22Rv1 (cell line): ENCODE data around the gene SPATA31E1.

Experiments used
- ZFX ChIP-seq: fragments of 450-650 bp; IDR thresholded peaks from 2 replicates; pipeline ENCODE4 v1.6.1; 2017; ENCODE audit warnings: antibody characterized with exemption, borderline replicate concordance
- TF ChIP-seq, protein P1 (sequence below): fragments of 450-650 bp; IDR thresholded peaks from 2 replicates; pipeline ENCODE4 v1.5.1; 2017; ENCODE audit warnings: mild to moderate bottlenecking

DNA sequence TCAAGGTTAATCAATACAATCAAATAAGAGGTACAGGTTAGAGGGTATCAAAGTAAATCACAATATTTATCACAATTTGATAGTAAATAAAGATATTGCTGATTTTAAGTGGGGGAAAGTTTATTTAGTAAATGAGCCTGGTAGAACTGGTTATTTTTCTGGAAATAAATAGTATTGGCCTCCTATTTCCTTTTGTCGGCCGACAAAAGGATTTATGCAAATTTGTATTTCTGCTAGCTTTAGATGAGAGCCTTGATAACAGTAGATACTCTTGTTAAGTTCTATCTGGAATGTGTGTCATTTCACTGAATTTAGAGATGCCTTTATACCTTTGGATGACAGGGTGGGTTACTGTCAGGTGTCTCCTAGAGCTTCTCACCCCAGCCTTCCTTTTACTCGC lies 17.8 kb upstream of the SPATA31E1 start:
- TF ChIP-seq, protein P1, sequence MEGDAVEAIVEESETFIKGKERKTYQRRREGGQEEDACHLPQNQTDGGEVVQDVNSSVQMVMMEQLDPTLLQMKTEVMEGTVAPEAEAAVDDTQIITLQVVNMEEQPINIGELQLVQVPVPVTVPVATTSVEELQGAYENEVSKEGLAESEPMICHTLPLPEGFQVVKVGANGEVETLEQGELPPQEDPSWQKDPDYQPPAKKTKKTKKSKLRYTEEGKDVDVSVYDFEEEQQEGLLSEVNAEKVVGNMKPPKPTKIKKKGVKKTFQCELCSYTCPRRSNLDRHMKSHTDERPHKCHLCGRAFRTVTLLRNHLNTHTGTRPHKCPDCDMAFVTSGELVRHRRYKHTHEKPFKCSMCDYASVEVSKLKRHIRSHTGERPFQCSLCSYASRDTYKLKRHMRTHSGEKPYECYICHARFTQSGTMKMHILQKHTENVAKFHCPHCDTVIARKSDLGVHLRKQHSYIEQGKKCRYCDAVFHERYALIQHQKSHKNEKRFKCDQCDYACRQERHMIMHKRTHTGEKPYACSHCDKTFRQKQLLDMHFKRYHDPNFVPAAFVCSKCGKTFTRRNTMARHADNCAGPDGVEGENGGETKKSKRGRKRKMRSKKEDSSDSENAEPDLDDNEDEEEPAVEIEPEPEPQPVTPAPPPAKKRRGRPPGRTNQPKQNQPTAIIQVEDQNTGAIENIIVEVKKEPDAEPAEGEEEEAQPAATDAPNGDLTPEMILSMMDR, result no peak
- no peak for TF ChIP-seq ZFX
